GM18517 (cell line): ENCODE results near the gene PRKCH.

Experiments used
- ATAC-seq: cut with Tn5 transposase; IDR thresholded peaks from one replicate; pipeline ENCODE4 v1.9.1; 2021; ENCODE audit warnings: mild to moderate bottlenecking, moderate library complexity; ENCODE audit not compliant: unreplicated experiment

PRKCH gene

GRCh38 chr14:61505815-61506809, 184.7 kb downstream of the PRKCH start:
- no peak for ATAC-seq

- no peak for ATAC-seq
These were observed 187.1 kb downstream of the PRKCH start for GRCh38 chr14:61508526-61508925.

- no peak for ATAC-seq
These were observed 189.6 kb downstream of the PRKCH start for GRCh38 chr14:61510736-61511557.

- ATAC-seq = no peak
These were observed 190.2 kb downstream of the PRKCH start for GRCh38 chr14:61511558-61511948.

- no peak for ATAC-seq
These were observed 190.9 kb downstream of the PRKCH start for GRCh38 chr14:61512026-61512834.

GRCh38 chr14:61513986-61514830, 192.8 kb downstream of the PRKCH start:
- ATAC-seq = no peak

GRCh38 chr14:61514927-61515326, 193.5 kb downstream of the PRKCH start:
- ATAC-seq = no peak

GRCh38 chr14:61515436-61516117, 194.2 kb downstream of the PRKCH start:
- ATAC-seq = no peak

GRCh38 chr14:61516118-61516743, 194.9 kb downstream of the PRKCH start:
- no peak for ATAC-seq

- ATAC-seq = no peak
These were observed 195.7 kb downstream of the PRKCH start for GRCh38 chr14:61516964-61517653.

- no peak for ATAC-seq
These were observed 196.6 kb downstream of the PRKCH start for GRCh38 chr14:61517911-61518384.

GRCh38 chr14:61518403-61518802, 197.0 kb downstream of the PRKCH start:
- no peak for ATAC-seq

GRCh38 chr14:61519106-61519505, 197.7 kb downstream of the PRKCH start:
- no peak for ATAC-seq

- ATAC-seq = no peak
These were observed 198.4 kb downstream of the PRKCH start for GRCh38 chr14:61519735-61520134.

- no peak for ATAC-seq
These were observed 199.2 kb downstream of the PRKCH start for GRCh38 chr14:61520576-61520975.

- ATAC-seq = no peak
These were observed 200.4 kb downstream of the PRKCH start for GRCh38 chr14:61521773-61522172.

- ATAC-seq = no peak
These were observed 202.4 kb downstream of the PRKCH start for GRCh38 chr14:61523751-61524150.

GRCh38 chr14:61524211-61524806, 202.9 kb downstream of the PRKCH start:
- no peak for ATAC-seq
